ENCODE measurements around the gene DNAJC1. TPM values are rescaled to one million over a fixed set of nuclear protein-coding genes. Genes with fewer than 3 reads are reported as not detected.
A peak's percentile ranks its signal among the peaks of the same experiment; 100 is the strongest.
"Not testable (repeated sequence)": the region's sequence is repeated elsewhere in the genome, so short reads cannot be mapped to it uniquely, and the experiment has no call there.

DNAJC1 gene
- total and polyA plus RNA-seq, 4 experiments from 2014 or later, result 13.0 to 22.0 (median 15.8) TPM

DNA sequence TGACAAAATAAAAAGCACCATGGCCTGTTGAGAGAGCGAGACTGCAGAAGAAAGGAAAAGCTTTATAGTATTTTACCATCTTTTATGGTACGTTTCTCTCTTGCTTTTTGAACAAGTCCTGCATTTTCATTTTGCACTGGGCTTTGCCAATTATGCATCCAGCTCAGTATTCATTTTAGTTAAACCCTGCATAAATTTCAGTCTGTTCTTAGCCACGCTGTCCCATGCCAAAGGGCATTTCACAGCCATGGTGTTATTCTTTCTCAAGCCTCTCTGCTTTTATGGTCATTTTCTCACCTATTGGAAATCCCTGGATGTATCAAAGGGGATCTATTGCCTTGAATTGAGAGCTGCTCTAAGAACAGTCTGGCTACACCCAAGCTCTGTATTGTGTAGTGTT is 30.8 kb upstream of the DNAJC1 start:
- Histone ChIP-seq H3K9me3 (ENCODE audit: control insufficient read depth in 1 of 2, low read length in 2 of 2) (no peaks in the 10 kb centered on the region), H3K27ac (ENCODE audit: low read depth, low read length) (no peak overlapping the region), H3K27me3 (ENCODE audit: insufficient read depth, low read length) (no peaks in the 10 kb centered on the region), H3K4me3 (ENCODE audit: low read length in 2 of 2) (no peak overlapping the region), H3K4me1 (ENCODE audit: insufficient read depth, low read length) (no peaks in the 10 kb centered on the region), H3K36me3 (ENCODE audit: insufficient read depth, low read length) (no peaks in the 10 kb centered on the region)
- H3K4me1 Mint-ChIP-seq, result peaks cover 0 to 4% (median 2%) of the 10 kb centered on the region in 4 donors
- no peak for DNase-seq
- H3K27ac Mint-ChIP-seq, result no peak overlapping the region
- H3K9me3 Mint-ChIP-seq, result peaks cover 0 to 24% (median 18%) of the 10 kb centered on the region in 8 donors
- peaks cover 0 to 10% of the 10 kb centered on the region in 2 donors for H3K36me3 Mint-ChIP-seq
- intact Hi-C loops (cut with micrococcal nuclease), result no loop called here
- CTCF ChIA-PET (ENCODE audit: partially characterized antibody), result interaction anchor here (0.7 kb wide), 1 partner anchor 23 kb away, joined by 3 read pairs; no protein-coding TSS in a partner anchor
- no peak overlapping the region for H3K4me3 Mint-ChIP-seq
- POLR2A ChIA-PET (ENCODE audit: partially characterized antibody), result interaction anchor here (1.2 kb wide), 1 partner anchor 17 kb away, joined by 3 read pairs; no protein-coding TSS in a partner anchor
- peaks cover 20 to 26% of the 10 kb centered on the region in 2 donors for H3K27me3 Mint-ChIP-seq

DNA sequence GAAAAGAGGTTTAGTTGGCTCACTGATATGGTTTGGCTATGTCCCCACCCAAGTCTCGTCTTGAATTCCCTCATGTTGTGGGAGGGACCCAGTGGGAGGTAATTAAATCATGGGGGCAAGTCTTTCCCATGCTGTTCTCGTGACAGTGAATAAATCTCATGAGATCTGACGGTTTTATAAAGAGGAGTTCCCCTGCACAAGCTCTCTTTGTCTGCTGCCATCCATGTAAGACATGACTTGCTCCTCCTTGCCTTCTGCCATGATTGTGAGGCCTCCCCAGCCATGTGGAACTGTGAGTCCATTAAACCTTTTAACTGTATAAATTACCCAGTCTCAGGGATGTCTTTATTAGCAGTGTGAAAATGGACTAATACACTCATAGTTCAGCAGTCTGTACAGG is 28.7 kb upstream of the DNAJC1 start:
- CTCF ChIA-PET (ENCODE audit: partially characterized antibody); intact Hi-C loops (cut with micrococcal nuclease); DNase-seq; POLR2A ChIA-PET (ENCODE audit: partially characterized antibody); H3K27ac Mint-ChIP-seq; H3K4me3 ChIP-seq (ENCODE audit: low read length in 2 of 2); H3K27me3 ChIP-seq (ENCODE audit: insufficient read depth, low read length); H3K36me3 ChIP-seq (ENCODE audit: insufficient read depth, low read length); H3K27ac ChIP-seq (ENCODE audit: low read depth, low read length); H3K4me1 ChIP-seq (ENCODE audit: insufficient read depth, low read length); H3K9me3 ChIP-seq (ENCODE audit: control insufficient read depth in 1 of 2, low read length in 2 of 2); H3K4me3 Mint-ChIP-seq; H3K4me1 Mint-ChIP-seq: not testable (repeated sequence)
- peaks cover 23 to 31% of the 10 kb centered on the region in 2 donors for H3K27me3 Mint-ChIP-seq
- H3K36me3 Mint-ChIP-seq, result peaks cover 0 to 10% of the 10 kb centered on the region in 2 donors
- H3K9me3 Mint-ChIP-seq, result peaks cover 0 to 24% (median 18%) of the 10 kb centered on the region in 8 donors

DNA sequence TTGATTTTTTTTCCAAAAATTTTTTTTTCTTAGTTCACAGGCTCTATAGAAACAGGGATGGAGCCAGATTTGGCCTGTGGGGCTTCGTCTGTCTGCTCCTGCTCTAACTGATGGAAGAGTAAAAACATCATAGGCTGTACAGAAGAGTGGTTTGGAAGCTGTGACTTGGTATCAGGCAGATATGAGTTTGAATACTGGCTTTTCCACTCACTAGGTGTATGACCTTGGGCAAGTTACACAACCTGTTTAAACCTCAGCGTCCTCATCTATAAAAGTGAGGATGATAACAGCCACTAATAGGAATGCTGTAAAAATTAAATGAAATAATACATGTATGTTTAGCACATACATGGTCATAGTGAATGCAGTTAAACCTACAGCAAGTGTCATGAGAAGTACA is 26.9 kb upstream of the DNAJC1 start:
- peaks cover 0 to 15% (median 12%) of the 10 kb centered on the region in 8 donors for H3K9me3 Mint-ChIP-seq
- Histone ChIP-seq H3K27me3 (ENCODE audit: insufficient read depth, low read length) (no peaks in the 10 kb centered on the region), H3K9me3 (ENCODE audit: control insufficient read depth in 1 of 2, low read length in 2 of 2) (no peaks in the 10 kb centered on the region), H3K4me1 (ENCODE audit: insufficient read depth, low read length) (no peaks in the 10 kb centered on the region), H3K27ac (ENCODE audit: low read depth, low read length) (no peak overlapping the region), H3K36me3 (ENCODE audit: insufficient read depth, low read length) (no peaks in the 10 kb centered on the region), H3K4me3 (ENCODE audit: low read length in 2 of 2) (no peak overlapping the region)
- H3K27me3 Mint-ChIP-seq, result peaks cover 21 to 23% of the 10 kb centered on the region in 2 donors
- no peak for DNase-seq
- H3K4me3 Mint-ChIP-seq, result no peak overlapping the region
- H3K36me3 Mint-ChIP-seq, result peaks cover 0 to 10% of the 10 kb centered on the region in 2 donors
- no peak overlapping the region for H3K27ac Mint-ChIP-seq
- peaks cover 2 to 8% (median 6%) of the 10 kb centered on the region in 4 donors for H3K4me1 Mint-ChIP-seq
- POLR2A ChIA-PET (ENCODE audit: partially characterized antibody), result no interaction called here
- intact Hi-C loops (cut with micrococcal nuclease), result no loop called here
- CTCF ChIA-PET (ENCODE audit: partially characterized antibody), result interaction anchor here (1.3 to 1.5 kb wide), 2 partner anchors 19 to 22 kb away, joined by 4 to 5 read pairs; no protein-coding TSS in a partner anchor

DNA sequence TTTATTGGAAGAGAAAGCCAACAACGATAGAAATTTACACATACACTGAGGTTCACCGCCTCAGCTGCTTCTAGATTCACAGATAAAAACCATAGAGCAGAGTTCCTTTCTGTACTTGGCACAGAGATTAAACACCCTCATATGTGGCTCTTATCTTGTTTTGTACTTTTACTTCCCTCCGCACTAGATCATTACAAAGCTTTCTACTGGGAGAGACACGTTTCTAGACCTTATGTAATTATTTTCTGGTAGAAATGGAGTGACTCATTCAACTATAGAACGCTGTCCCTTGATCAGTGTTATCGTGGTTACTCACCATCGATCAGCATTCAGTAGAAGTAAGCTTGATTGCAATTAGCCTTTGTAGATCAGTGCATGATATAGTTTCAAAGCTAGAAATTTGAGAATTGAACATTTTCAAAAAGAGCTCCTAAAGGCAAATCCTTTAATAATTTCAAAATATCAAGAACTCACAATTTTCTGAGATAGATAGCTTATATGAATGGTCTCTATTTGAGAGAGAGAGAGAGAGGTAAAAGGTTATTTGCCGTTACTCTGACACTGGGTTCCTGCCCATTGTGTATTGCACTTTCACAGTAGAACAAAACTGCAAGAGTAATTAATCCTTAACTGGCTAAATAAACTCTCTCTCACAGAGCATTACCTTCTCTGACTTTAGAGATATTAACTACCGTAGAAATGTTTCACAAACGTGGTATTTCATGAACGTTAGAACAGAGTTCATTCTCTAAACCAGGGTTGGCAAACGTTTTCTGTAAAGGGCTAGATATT is 26.1 kb upstream of the DNAJC1 start:
- Histone ChIP-seq H3K36me3 (ENCODE audit: insufficient read depth, low read length) (no peaks in the 10 kb centered on the region), H3K4me1 (ENCODE audit: insufficient read depth, low read length) (no peaks in the 10 kb centered on the region), H3K9me3 (ENCODE audit: control insufficient read depth in 1 of 2, low read length in 2 of 2) (no peaks in the 10 kb centered on the region), H3K4me3 (ENCODE audit: low read length in 2 of 2) (no peak overlapping the region), H3K27me3 (ENCODE audit: insufficient read depth, low read length) (no peaks in the 10 kb centered on the region), H3K27ac (ENCODE audit: low read depth, low read length) (no peak overlapping the region)
- H3K4me3 Mint-ChIP-seq, result peak overlapping the region in 2 of 8 donors; percentile 0 to 21
- ChIA-PET CTCF (ENCODE audit: partially characterized antibody) (interaction anchor here (1.1 to 1.5 kb wide), 4 partner anchors 12 to 21 kb away, joined by 3 to 5 read pairs (median 4); no protein-coding TSS in a partner anchor), POLR2A (ENCODE audit: partially characterized antibody) (interaction anchor here (0.8 kb wide), 1 partner anchor 407 kb away, joined by 4 read pairs; no protein-coding TSS in a partner anchor)
- peaks cover 0 to 7% of the 10 kb centered on the region in 2 donors for H3K36me3 Mint-ChIP-seq
- peak overlapping the region in 1 of 7 donors; percentile 7 for H3K27ac Mint-ChIP-seq
- peaks cover 2 to 8% (median 6%) of the 10 kb centered on the region in 4 donors for H3K4me1 Mint-ChIP-seq
- DNase-seq, result peak in 3 of 5 donors; percentile 17 to 27 (median 26)
- peaks cover 0 to 8% (median 5%) of the 10 kb centered on the region in 8 donors for H3K9me3 Mint-ChIP-seq
- peaks cover 17 to 19% of the 10 kb centered on the region in 2 donors for H3K27me3 Mint-ChIP-seq
- intact Hi-C loops (cut with micrococcal nuclease), result no loop called here

DNA sequence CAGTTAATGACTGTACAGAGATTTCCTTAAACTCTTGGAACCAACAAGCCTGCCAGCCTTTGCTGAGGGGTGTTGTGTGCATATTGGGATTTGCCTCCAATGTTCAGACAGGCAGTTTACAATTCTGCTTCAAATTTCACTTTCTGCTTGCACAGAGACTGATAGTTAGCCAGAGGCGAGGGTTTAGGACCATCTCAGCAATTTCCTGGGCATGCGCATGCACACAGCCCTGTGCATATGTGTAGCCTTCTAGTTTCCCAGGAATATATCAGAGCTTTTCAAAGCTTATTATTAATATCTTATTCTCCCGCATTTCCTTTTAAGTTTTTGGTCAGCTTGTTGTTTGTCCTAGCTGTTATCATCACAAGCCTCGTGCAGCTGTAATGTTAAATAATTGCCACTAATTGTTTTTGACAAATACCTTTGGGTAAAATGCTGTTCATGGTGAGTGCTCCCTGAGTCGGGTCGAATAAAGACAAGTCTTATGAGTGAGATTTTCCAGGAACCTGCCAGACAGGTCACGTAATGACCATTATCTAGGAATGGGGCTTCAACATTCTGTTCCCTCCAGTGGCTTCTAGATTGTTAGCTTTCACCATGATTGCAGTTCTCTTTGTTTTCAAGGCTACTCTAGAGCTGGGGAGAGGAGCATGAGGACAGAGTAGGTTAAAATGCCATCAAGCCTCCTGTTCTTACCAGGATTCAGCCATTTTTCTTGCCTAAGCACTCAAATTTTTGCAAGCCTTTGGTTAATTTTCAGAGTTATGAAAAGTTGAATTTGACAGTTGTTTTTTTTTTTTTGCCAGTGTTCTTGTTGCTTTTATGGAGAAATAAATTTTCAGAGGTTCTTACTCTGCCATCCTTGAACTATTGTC is 24.1 kb upstream of the DNAJC1 start:
- intact Hi-C loops (cut with micrococcal nuclease), result no loop called here

DNA sequence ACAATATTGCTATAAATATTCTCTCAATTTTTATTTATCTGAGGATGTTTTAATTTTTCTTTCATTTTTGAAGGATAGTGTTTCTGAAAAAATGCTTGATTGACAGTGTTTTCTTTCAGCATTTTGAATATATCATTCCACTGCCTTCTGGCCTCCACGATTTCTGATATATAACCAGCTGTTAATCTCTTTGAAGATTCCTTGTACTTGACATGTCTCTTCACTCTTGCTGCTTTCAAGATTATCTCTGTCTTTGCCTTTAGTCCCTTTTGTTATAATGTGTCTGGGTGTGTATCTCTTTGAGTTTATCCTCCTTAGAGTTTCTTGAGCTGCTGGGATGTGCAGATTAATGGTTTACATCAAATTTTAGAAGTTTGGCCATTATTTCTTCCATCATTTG is 22.8 kb upstream of the DNAJC1 start:
- Mint-ChIP-seq H3K27ac (no peak overlapping the region), H3K36me3 (no peaks in the 10 kb centered on the region), H3K9me3 (peaks cover 0 to 5% (median 0%) of the 10 kb centered on the region in 8 donors), H3K27me3 (peaks cover 3 to 13% of the 10 kb centered on the region in 2 donors), H3K4me1 (peaks cover 17 to 27% (median 25%) of the 10 kb centered on the region in 4 donors), H3K4me3 (no peak overlapping the region)
- H3K27me3 ChIP-seq (ENCODE audit: insufficient read depth, low read length), result no peaks in the 10 kb centered on the region
- CTCF ChIA-PET (ENCODE audit: partially characterized antibody), result no interaction called here
- intact Hi-C loops (cut with micrococcal nuclease), result no loop called here
- H3K4me3 ChIP-seq (ENCODE audit: low read length in 2 of 2), result no peak overlapping the region
- H3K27ac ChIP-seq (ENCODE audit: low read depth, low read length), result no peak overlapping the region
- DNase-seq, result no peak
- H3K4me1 ChIP-seq (ENCODE audit: insufficient read depth, low read length), result peaks cover 18% of the 10 kb centered on the region
- H3K36me3 ChIP-seq (ENCODE audit: insufficient read depth, low read length), result no peaks in the 10 kb centered on the region
- no peaks in the 10 kb centered on the region for H3K9me3 ChIP-seq (ENCODE audit: control insufficient read depth in 1 of 2, low read length in 2 of 2)
- POLR2A ChIA-PET (ENCODE audit: partially characterized antibody), result no interaction called here

More for the DNA sequence above, 24.1 kb upstream of the DNAJC1 start:
- no peak for DNase-seq
- no peak overlapping the region for H3K27ac ChIP-seq (ENCODE audit: low read depth, low read length)
- H3K9me3 ChIP-seq (ENCODE audit: control insufficient read depth in 1 of 2, low read length in 2 of 2), result no peaks in the 10 kb centered on the region
- Mint-ChIP-seq H3K36me3 (peaks cover 0 to 4% of the 10 kb centered on the region in 2 donors), H3K4me3 (no peak overlapping the region), H3K27ac (no peak overlapping the region), H3K9me3 (peaks cover 0 to 5% (median 4%) of the 10 kb centered on the region in 8 donors), H3K27me3 (peaks cover 6 to 13% of the 10 kb centered on the region in 2 donors), H3K4me1 (peaks cover 9 to 19% (median 16%) of the 10 kb centered on the region in 4 donors)
- no peak overlapping the region for H3K4me3 ChIP-seq (ENCODE audit: low read length in 2 of 2)
- no peaks in the 10 kb centered on the region for H3K36me3 ChIP-seq (ENCODE audit: insufficient read depth, low read length)
- H3K27me3 ChIP-seq (ENCODE audit: insufficient read depth, low read length), result no peaks in the 10 kb centered on the region
- POLR2A ChIA-PET (ENCODE audit: partially characterized antibody), result no interaction called here
- H3K4me1 ChIP-seq (ENCODE audit: insufficient read depth, low read length), result peaks cover 10% of the 10 kb centered on the region
- CTCF ChIA-PET (ENCODE audit: partially characterized antibody), result interaction anchor here (1.2 kb wide), 1 partner anchor 17 kb away, joined by 4 read pairs; no protein-coding TSS in a partner anchor
